MM.1S (cell line): ENCODE measurements around the gene ARHGAP40.

Experiments
- EZH2 ChIP-seq: fragments of 300-600 bp; sonication (generic); optimal IDR thresholded peaks from 2 replicates; pipeline ENCODE3; 2017; ENCODE audit warnings: low read depth, mild to moderate bottlenecking, antibody characterized with exemption, low read length, mixed read lengths
- EZH2phosphoT487 ChIP-seq: fragments of 300-600 bp; sonication (generic); IDR thresholded peaks from 2 replicates; pipeline ENCODE4 v1.6.1; 2018; ENCODE audit warnings: antibody characterized with exemption, low read length
- TF ChIP-seq, protein P1 (sequence below): fragments of 300-600 bp; sonication (generic); IDR thresholded peaks from 2 replicates; pipeline ENCODE4 v1.5.1; 2016; ENCODE audit warnings: antibody characterized with exemption, low read length, mixed read lengths

DNA sequence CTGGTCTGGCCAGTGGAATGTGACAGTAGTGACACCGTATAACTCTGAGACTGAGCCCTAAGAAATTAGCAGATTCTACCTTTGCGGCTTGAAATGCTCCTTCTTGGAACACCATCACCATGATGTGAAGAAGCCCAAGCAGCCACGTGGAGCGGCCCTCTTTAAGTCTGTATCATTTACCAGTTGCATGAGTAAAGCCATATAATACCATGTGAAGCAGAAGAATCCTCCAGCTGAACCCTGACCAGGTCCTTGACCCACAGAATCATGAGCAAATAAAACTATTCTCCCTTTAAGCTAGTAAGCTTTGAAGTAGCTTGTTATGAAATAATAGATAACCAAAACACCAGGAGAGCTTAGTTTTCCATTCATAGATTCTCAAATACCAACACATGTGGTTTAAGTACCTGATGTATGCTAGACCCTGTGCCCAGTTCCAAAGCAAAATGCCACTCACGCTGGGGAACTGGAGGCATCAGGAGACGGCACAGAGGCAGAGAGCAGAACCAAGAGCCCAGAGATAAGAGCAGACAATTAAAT lies 65.9 kb downstream of the ARHGAP40 start:
- TF ChIP-seq, protein P1, sequence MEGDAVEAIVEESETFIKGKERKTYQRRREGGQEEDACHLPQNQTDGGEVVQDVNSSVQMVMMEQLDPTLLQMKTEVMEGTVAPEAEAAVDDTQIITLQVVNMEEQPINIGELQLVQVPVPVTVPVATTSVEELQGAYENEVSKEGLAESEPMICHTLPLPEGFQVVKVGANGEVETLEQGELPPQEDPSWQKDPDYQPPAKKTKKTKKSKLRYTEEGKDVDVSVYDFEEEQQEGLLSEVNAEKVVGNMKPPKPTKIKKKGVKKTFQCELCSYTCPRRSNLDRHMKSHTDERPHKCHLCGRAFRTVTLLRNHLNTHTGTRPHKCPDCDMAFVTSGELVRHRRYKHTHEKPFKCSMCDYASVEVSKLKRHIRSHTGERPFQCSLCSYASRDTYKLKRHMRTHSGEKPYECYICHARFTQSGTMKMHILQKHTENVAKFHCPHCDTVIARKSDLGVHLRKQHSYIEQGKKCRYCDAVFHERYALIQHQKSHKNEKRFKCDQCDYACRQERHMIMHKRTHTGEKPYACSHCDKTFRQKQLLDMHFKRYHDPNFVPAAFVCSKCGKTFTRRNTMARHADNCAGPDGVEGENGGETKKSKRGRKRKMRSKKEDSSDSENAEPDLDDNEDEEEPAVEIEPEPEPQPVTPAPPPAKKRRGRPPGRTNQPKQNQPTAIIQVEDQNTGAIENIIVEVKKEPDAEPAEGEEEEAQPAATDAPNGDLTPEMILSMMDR: no peak
- TF ChIP-seq EZH2: no peak
- no peak for TF ChIP-seq EZH2phosphoT487
